Liver (tissue), 9 donors: ENCODE data around the gene FAT1. TPM values are rescaled to one million over a fixed set of nuclear protein-coding genes. Genes with fewer than 3 reads are reported as not detected.

Source experiments
- DNase-seq: peaks from one replicate; pipeline ENCODE4 v3.0.0-alpha.2; 2017; ENCODE audit warnings: low spot score
- H3K27ac ChIP-seq, 2 donors: one replicate each; pipeline ENCODE4 v1.7.0; 2013; ENCODE audit warnings: inconsistent platforms in 2 of 2, low read length in 2 of 2, control low read depth in 1 of 2, low read depth in 1 of 2, mild to moderate bottlenecking in 1 of 2
- H3K27me3 ChIP-seq, 4 donors: one replicate each; pipeline versions ENCODE4 v1.6.1 to v1.7.0; 2013; ENCODE audit warnings: low read length in 3 of 4, inconsistent platforms in 1 of 4, mild to moderate bottlenecking in 1 of 4, moderate library complexity in 1 of 4; ENCODE audit not compliant: control insufficient read depth in 4 of 4, insufficient read depth in 4 of 4
- H3K36me3 ChIP-seq, 4 donors: one replicate each; pipeline versions ENCODE4 v1.6.1 to v1.7.0; 2013; ENCODE audit warnings: low read length in 3 of 4, mild to moderate bottlenecking in 3 of 4, low read depth in 1 of 4, moderate library complexity in 1 of 4; ENCODE audit not compliant: control insufficient read depth in 4 of 4, insufficient read depth in 3 of 4
- H3K4me1 ChIP-seq, 4 donors: one replicate each; pipeline versions ENCODE4 v1.6.1 to v1.7.0; 2013; ENCODE audit warnings: low read length in 3 of 4, mild to moderate bottlenecking in 3 of 4, moderate library complexity in 1 of 4; ENCODE audit not compliant: control insufficient read depth in 4 of 4, insufficient read depth in 4 of 4
- H3K4me3 ChIP-seq, 3 donors: one replicate each; pipeline versions ENCODE4 v1.6.1 to v1.7.0; 2013; ENCODE audit warnings: low read length in 3 of 3, control low read depth in 1 of 3, low read depth in 1 of 3, mild to moderate bottlenecking in 1 of 3
- H3K9ac ChIP-seq, 2 donors: one replicate each; pipeline ENCODE4 v1.7.0; 2013; ENCODE audit warnings: low read length in 2 of 2, mild to moderate bottlenecking in 2 of 2, moderate library complexity in 2 of 2, control low read depth in 1 of 2, low read depth in 1 of 2
- H3K9me3 ChIP-seq, 4 donors: one replicate each; pipeline versions ENCODE4 v1.6.1 to v1.7.0; 2013; ENCODE audit warnings: low read length in 3 of 4; ENCODE audit not compliant: control insufficient read depth in 4 of 4
- ATF3 ChIP-seq: IDR thresholded peaks from 2 replicates; pipeline ENCODE4 v1.6.1; 2016; ENCODE audit warnings: antibody characterized with exemption
- CTCF ChIP-seq: fragments of 150-350 bp; IDR thresholded peaks from 2 replicates; pipeline ENCODE4 v1.5.1; 2017; ENCODE audit warnings: improper control_type of control experiment, low read depth, low read length; ENCODE audit not compliant: missing input control
- EGR1 ChIP-seq, 2 donors: IDR thresholded peaks; 2 replicates each; pipeline ENCODE4 v1.6.1; 2016 to 2018; ENCODE audit warnings: antibody characterized with exemption in 2 of 2, low read depth in 2 of 2
- FOXA1 ChIP-seq: IDR thresholded peaks from 2 replicates; pipeline ENCODE4 v1.6.1; 2016; ENCODE audit warnings: antibody characterized with exemption
- FOXA2 ChIP-seq: IDR thresholded peaks from 2 replicates; pipeline ENCODE4 v1.6.1; 2016; ENCODE audit warnings: antibody characterized with exemption
- GABPA ChIP-seq, 2 donors: IDR thresholded peaks in 1 of 2; conservative IDR thresholded peaks in 1 of 2; 2 replicates each; pipeline ENCODE4 v1.6.1; 2016; ENCODE audit warnings: antibody characterized with exemption in 2 of 2, mild to moderate bottlenecking in 1 of 2, moderate library complexity in 1 of 2
- HNF4A ChIP-seq, 2 donors: conservative IDR thresholded peaks; 2 replicates each; pipeline ENCODE4 v1.6.1; 2016; ENCODE audit warnings: antibody characterized with exemption in 2 of 2, mild to moderate bottlenecking in 2 of 2
- HNF4G ChIP-seq: IDR thresholded peaks from 2 replicates; pipeline ENCODE4 v1.6.1; 2016; ENCODE audit warnings: antibody characterized with exemption
- JUND ChIP-seq, 2 donors: IDR thresholded peaks; 2 replicates each; pipeline ENCODE4 v1.6.1; 2016; ENCODE audit warnings: antibody characterized with exemption in 2 of 2
- MAX ChIP-seq: IDR thresholded peaks from 2 replicates; pipeline ENCODE4 v1.6.1; 2016; ENCODE audit warnings: antibody characterized with exemption
- NR2F2 ChIP-seq: IDR thresholded peaks from 2 replicates; pipeline ENCODE4 v1.6.1; 2016; ENCODE audit warnings: antibody characterized with exemption
- RAD21 ChIP-seq, 2 donors: IDR thresholded peaks; 2 replicates each; pipeline ENCODE4 v1.6.1; 2016; ENCODE audit warnings: antibody characterized with exemption in 2 of 2, mild to moderate bottlenecking in 2 of 2
- REST ChIP-seq: IDR thresholded peaks from 2 replicates; pipeline ENCODE4 v1.6.1; 2016; ENCODE audit warnings: antibody characterized with exemption, mild to moderate bottlenecking
- RXRA ChIP-seq, 2 donors: IDR thresholded peaks; 2 replicates each; pipeline ENCODE4 v1.6.1; 2017 to 2018; ENCODE audit warnings: antibody characterized with exemption in 2 of 2, mild to moderate bottlenecking in 1 of 2
- TAF1 ChIP-seq: conservative IDR thresholded peaks from 2 replicates; pipeline ENCODE4 v1.6.1; 2016; ENCODE audit warnings: antibody characterized with exemption, mild to moderate bottlenecking
- YY1 ChIP-seq: IDR thresholded peaks from 2 replicates; pipeline ENCODE4 v1.6.1; 2016; ENCODE audit warnings: antibody characterized with exemption, mild to moderate bottlenecking
- ZBTB33 ChIP-seq: IDR thresholded peaks from 2 replicates; pipeline ENCODE4 v1.6.1; 2016; ENCODE audit warnings: antibody characterized with exemption
- WGBS: extraction: QIAGEN DNeasy Blood & Tissue Kit; methylation state at CpG from one replicate; pipeline ENCODE4 v1.1.7; 2013; 5-methylcytosine and 5-hydroxymethylcytosine counted together
- polyA plus RNA-seq, 2 donors: library from polyadenylated mRNA; stranded (reverse) in 1 of 2; unstranded in 1 of 2; fragments of 200-250 nt in 1 of 2; fragments of >200 nt in 1 of 2; fragmentation: Nextera tagmentation in 1 of 2; extraction: Ambion mirVana in 1 of 2; gene quantifications; one replicate each; pipeline versions ENCODE4 v1.2.1 to v1.2.3, GENCODE V29; 2013 to 2015
- total RNA-seq, 2 donors: library from RNA; depleted of rRNA; stranded (reverse); fragments of >200 nt; gene quantifications; one replicate each; pipeline ENCODE4 v1.2.3, GENCODE V29; 2014
- donor health status: healthy.
- donor health status: healthy.
- donor health status: healthy.
- donor health status: healthy.
- donor health status: healthy.

The FAT1 gene
- total and polyA plus RNA-seq, 4 donors: 10.0 to 48.0 (median 30.0) TPM

- Histone ChIP-seq H3K4me3 (no peak overlapping the region), H3K36me3 (no peaks in the 10 kb centered on the region), H3K27ac (no peak overlapping the region), H3K9ac (no peak overlapping the region), H3K9me3 (no peaks in the 10 kb centered on the region), H3K4me1 (peaks cover 0 to 4% (median 0%) of the 10 kb centered on the region in 4 donors), H3K27me3 (no peaks in the 10 kb centered on the region)
- TF ChIP-seq ATF3: no peak
- TF ChIP-seq GABPA (IDR thresholded peaks at IDR 0.05 in 1 of 2, conservative IDR thresholded peaks at IDR 0.05 in 1 of 2): no peak
- TF ChIP-seq NR2F2: no peak
- TF ChIP-seq FOXA2: no peak
- no peak for TF ChIP-seq EGR1 (IDR thresholded peaks at IDR 0.05; ENCODE audit: low read depth in 2 of 2)
- 89% methylated on average over 10 of the region's 10 CpGs for WGBS
- no peak for DNase-seq
Measured at GRCh38 chr4:186754976-186755375, 31.3 kb upstream of the FAT1 start.

GRCh38 chr4:186752325-186752724 lies 28.7 kb upstream of the FAT1 start:
- no peak for DNase-seq
- no peak overlapping the region for H3K4me3 ChIP-seq
- no peaks in the 10 kb centered on the region for H3K9me3 ChIP-seq
- TF ChIP-seq EGR1 (IDR thresholded peaks at IDR 0.05; ENCODE audit: low read depth in 2 of 2) (no peak), GABPA (IDR thresholded peaks at IDR 0.05 in 1 of 2, conservative IDR thresholded peaks at IDR 0.05 in 1 of 2) (no peak), FOXA1 (no peak), HNF4G (no peak), MAX (no peak), YY1 (no peak)
- no peaks in the 10 kb centered on the region for H3K36me3 ChIP-seq
- H3K9ac ChIP-seq: no peak overlapping the region
- 96% methylated on average over 6 of the region's 6 CpGs for WGBS
- no peaks in the 10 kb centered on the region for H3K27me3 ChIP-seq
- peaks cover 0 to 4% (median 0%) of the 10 kb centered on the region in 4 donors for H3K4me1 ChIP-seq
- H3K27ac ChIP-seq: no peak overlapping the region

GRCh38 chr4:186749611-186750281 lies 26.1 kb upstream of the FAT1 start:
- TF ChIP-seq JUND (IDR thresholded peaks at IDR 0.05) (no peak), FOXA2 (no peak), RXRA (IDR thresholded peaks at IDR 0.05) (no peak), TAF1 (no peak), CTCF (no peak), HNF4G (no peak), NR2F2 (no peak), RAD21 (IDR thresholded peaks at IDR 0.05) (no peak), ZBTB33 (no peak), GABPA (IDR thresholded peaks at IDR 0.05 in 1 of 2, conservative IDR thresholded peaks at IDR 0.05 in 1 of 2) (no peak), MAX (no peak), HNF4A (conservative IDR thresholded peaks at IDR 0.05) (no peak), REST (no peak), ATF3 (no peak), YY1 (no peak), FOXA1 (no peak), EGR1 (IDR thresholded peaks at IDR 0.05; ENCODE audit: low read depth in 2 of 2) (no peak)
- DNase-seq: no peak
- WGBS: 85% methylated on average over 15 of the region's 15 CpGs

More at GRCh38 chr4:186749611-186750281, 26.1 kb upstream of the FAT1 start:
- Histone ChIP-seq H3K27me3 (no peaks in the 10 kb centered on the region), H3K9me3 (no peaks in the 10 kb centered on the region), H3K9ac (no peak overlapping the region), H3K4me1 (no peaks in the 10 kb centered on the region), H3K27ac (no peak overlapping the region), H3K36me3 (no peaks in the 10 kb centered on the region), H3K4me3 (no peak overlapping the region)
